ENCODE measurements around the gene SPTAN1.

DNA sequence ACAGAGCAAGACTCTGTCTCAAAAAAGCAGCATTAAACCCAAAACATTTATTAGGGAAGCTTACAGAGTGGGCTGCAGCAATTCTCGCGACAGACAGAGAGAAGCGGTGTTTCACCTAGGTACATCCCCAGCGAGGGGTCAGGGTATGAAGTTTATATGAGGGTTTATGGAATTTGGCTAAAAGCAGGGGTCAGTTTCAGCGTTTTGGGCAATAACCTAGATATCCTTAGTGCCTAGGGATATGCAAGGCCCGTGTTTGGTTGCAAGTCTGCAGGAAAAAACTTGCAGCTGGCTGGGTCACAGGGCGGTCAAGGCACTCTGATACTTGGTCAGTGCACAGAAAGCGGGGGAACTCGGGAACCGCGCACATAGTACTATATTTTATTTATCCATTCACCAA lies 48.5 kb upstream of the SPTAN1 start:
- TF ChIP-seq, protein P1, sequence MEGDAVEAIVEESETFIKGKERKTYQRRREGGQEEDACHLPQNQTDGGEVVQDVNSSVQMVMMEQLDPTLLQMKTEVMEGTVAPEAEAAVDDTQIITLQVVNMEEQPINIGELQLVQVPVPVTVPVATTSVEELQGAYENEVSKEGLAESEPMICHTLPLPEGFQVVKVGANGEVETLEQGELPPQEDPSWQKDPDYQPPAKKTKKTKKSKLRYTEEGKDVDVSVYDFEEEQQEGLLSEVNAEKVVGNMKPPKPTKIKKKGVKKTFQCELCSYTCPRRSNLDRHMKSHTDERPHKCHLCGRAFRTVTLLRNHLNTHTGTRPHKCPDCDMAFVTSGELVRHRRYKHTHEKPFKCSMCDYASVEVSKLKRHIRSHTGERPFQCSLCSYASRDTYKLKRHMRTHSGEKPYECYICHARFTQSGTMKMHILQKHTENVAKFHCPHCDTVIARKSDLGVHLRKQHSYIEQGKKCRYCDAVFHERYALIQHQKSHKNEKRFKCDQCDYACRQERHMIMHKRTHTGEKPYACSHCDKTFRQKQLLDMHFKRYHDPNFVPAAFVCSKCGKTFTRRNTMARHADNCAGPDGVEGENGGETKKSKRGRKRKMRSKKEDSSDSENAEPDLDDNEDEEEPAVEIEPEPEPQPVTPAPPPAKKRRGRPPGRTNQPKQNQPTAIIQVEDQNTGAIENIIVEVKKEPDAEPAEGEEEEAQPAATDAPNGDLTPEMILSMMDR (IDR thresholded peaks at IDR 0.05; ENCODE audit: low read length), result no peak
- TF ChIP-seq EZH2 (IDR thresholded peaks at IDR 0.05; ENCODE audit: borderline replicate concordance, low read length), result no peak

Data from OCI-LY1 (cell line).